HEK293 (cell line): ENCODE measurements around the gene RNH1.

Source experiments
- CTCF ChIA-PET: fragments of 350-600 bp; formaldehyde crosslinking; extraction: SDS; loops from one replicate; lab custom pipeline; 2021; ENCODE audit warnings: antibody characterized with exemption; lab: Yijun Ruan, JAX
- POLR2A ChIA-PET: fragments of 300-600 bp; formaldehyde crosslinking; extraction: SDS; loops from one replicate; lab custom pipeline; 2020; ENCODE audit warnings: antibody characterized with exemption, inconsistent platforms; lab: Yijun Ruan, JAX
- H3K27ac ChIP-seq: fragments of 200-500 bp; sonication (Bioruptor generic); 2 replicates; pipeline ENCODE4 v1.5.1; 2014; ENCODE audit warnings: low read depth, low read length, control low read depth, inconsistent platforms; ENCODE audit errors: extremely low read depth
- H3K36me3 ChIP-seq, 2 experiments: fragments of 200-500 bp in 1 of 2; sonication (Bioruptor generic) in 1 of 2; 1 replicate in 1 of 2; 2 replicates in 1 of 2; pipeline ENCODE4 v1.5.1; 2014 to 2017; ENCODE audit warnings: inconsistent platforms in 2 of 2, low read length in 2 of 2; ENCODE audit not compliant: control insufficient read depth in 2 of 2, insufficient read depth in 1 of 2
- H3K4me1 ChIP-seq: fragments of 200-500 bp; sonication (Bioruptor generic); 2 replicates; pipeline ENCODE4 v1.5.1; 2014; ENCODE audit warnings: mild to moderate bottlenecking, low read length, inconsistent platforms; ENCODE audit not compliant: control insufficient read depth, insufficient read depth
- H3K4me3 ChIP-seq: 2 replicates; pipeline ENCODE4 v1.5.1; 2011; ENCODE audit warnings: low read depth, mild to moderate bottlenecking, control low read depth, low read length, moderate library complexity
- H3K9me3 ChIP-seq: fragments of 200-500 bp; sonication (Bioruptor generic); 2 replicates; pipeline ENCODE4 v1.5.1; 2014; ENCODE audit warnings: low read depth, low read length, inconsistent platforms; ENCODE audit not compliant: control insufficient read depth, insufficient read depth
- EGR2 ChIP-seq: fragments of 450-650 bp; formaldehyde crosslinking; IDR thresholded peaks from 2 replicates; pipeline ENCODE4 v1.5.1; 2016; ENCODE audit warnings: low read depth, missing biosample characterization, missing genetic modification characterization
- HOXA7 ChIP-seq: sonication (generic); formaldehyde crosslinking; IDR thresholded peaks from 2 replicates; pipeline ENCODE4 v1.8.1; 2022; ENCODE audit warnings: missing genetic modification reagents, borderline replicate concordance
- SP2 ChIP-seq: fragments of 450-650 bp; formaldehyde crosslinking; IDR thresholded peaks from 2 replicates; pipeline ENCODE4 v1.5.1; 2016; ENCODE audit warnings: missing biosample characterization, missing genetic modification characterization
- ZFHX2 ChIP-seq: fragments of 450-650 bp; formaldehyde crosslinking; conservative IDR thresholded peaks from 2 replicates; pipeline ENCODE4 v1.5.1; 2016; ENCODE audit warnings: missing biosample characterization, missing genetic modification characterization
- ZFP69B ChIP-seq: fragments of 450-650 bp; formaldehyde crosslinking; IDR thresholded peaks from 2 replicates; pipeline ENCODE4 v1.5.1; 2016; ENCODE audit warnings: missing biosample characterization, missing genetic modification characterization
- ZNF311 ChIP-seq: fragments of 450-650 bp; formaldehyde crosslinking; IDR thresholded peaks from 2 replicates; pipeline ENCODE4 v1.5.1; 2017; ENCODE audit warnings: missing biosample characterization, missing genetic modification characterization, borderline replicate concordance
- ZNF747 ChIP-seq: fragments of 450-650 bp; formaldehyde crosslinking; IDR thresholded peaks from 2 replicates; pipeline ENCODE4 v1.5.1; 2016; ENCODE audit warnings: missing biosample characterization, missing genetic modification characterization
- TF ChIP-seq, protein P1 (sequence below): fragments of 450-650 bp; formaldehyde crosslinking; IDR thresholded peaks from 2 replicates; pipeline ENCODE4 v1.5.1; 2016; ENCODE audit warnings: missing biosample characterization, missing genetic modification characterization
- TF ChIP-seq, protein P2 (sequence below): fragments of 450-650 bp; formaldehyde crosslinking; IDR thresholded peaks from 2 replicates; pipeline ENCODE4 v1.5.1; 2016; ENCODE audit warnings: missing biosample characterization, missing genetic modification characterization
- TF ChIP-seq, protein P3 (sequence below): fragments of 450-650 bp; formaldehyde crosslinking; IDR thresholded peaks from 2 replicates; pipeline ENCODE4 v1.5.1; 2016; ENCODE audit warnings: missing biosample characterization, missing genetic modification characterization, borderline replicate concordance
- TF ChIP-seq, protein P4 (sequence below): fragments of 450-650 bp; formaldehyde crosslinking; IDR thresholded peaks from 2 replicates; pipeline ENCODE4 v1.5.1; 2016; ENCODE audit warnings: missing biosample characterization, missing genetic modification characterization

Gene RNH1

DNA sequence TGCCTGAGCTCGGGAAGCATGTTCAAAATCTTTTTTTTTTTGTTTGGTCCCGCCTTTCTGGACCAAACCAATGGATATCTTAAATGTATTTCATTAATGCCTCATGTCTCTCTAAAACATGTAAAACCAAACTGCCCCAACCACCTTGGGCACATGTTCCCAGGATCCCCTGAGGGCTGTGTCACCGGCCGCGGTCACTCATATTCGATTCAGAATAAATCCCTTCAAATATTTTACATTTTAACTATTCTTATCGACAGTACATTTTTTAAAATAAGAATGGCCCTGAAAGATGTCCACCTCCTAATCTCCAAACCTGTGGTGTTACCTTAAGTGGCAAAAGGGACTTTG is 2.1 kb downstream of the RNH1 start (continued):
- TF ChIP-seq, protein P1, sequence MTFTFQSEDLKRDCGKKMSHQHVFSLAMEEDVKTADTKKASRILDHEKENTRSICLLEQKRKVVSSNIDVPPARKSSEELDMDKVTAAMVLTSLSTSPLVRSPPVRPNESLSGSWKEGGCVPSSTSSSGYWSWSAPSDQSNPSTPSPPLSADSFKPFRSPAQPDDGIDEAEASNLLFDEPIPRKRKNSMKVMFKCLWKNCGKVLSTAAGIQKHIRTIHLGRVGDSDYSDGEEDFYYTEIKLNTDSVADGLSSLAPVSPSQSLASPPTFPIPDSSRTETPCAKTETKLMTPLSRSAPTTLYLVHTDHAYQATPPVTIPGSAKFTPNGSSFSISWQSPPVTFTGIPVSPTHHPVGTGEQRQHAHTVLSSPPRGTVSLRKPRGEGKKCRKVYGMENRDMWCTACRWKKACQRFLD (tag by site-specific recombination): no peak
- TF ChIP-seq HOXA7 (CRISPR knock-in tag) (no peak), ZNF311 (tag by site-specific recombination) (no peak)
- TF ChIP-seq, protein P2, sequence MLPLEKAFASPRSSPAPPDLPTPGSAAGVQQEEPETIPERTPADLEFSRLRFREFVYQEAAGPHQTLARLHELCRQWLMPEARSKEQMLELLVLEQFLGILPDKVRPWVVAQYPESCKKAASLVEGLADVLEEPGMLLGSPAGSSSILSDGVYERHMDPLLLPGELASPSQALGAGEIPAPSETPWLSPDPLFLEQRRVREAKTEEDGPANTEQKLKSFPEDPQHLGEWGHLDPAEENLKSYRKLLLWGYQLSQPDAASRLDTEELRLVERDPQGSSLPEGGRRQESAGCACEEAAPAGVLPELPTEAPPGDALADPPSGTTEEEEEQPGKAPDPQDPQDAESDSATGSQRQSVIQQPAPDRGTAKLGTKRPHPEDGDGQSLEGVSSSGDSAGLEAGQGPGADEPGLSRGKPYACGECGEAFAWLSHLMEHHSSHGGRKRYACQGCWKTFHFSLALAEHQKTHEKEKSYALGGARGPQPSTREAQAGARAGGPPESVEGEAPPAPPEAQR (tag by site-specific recombination): no peak

DNA sequence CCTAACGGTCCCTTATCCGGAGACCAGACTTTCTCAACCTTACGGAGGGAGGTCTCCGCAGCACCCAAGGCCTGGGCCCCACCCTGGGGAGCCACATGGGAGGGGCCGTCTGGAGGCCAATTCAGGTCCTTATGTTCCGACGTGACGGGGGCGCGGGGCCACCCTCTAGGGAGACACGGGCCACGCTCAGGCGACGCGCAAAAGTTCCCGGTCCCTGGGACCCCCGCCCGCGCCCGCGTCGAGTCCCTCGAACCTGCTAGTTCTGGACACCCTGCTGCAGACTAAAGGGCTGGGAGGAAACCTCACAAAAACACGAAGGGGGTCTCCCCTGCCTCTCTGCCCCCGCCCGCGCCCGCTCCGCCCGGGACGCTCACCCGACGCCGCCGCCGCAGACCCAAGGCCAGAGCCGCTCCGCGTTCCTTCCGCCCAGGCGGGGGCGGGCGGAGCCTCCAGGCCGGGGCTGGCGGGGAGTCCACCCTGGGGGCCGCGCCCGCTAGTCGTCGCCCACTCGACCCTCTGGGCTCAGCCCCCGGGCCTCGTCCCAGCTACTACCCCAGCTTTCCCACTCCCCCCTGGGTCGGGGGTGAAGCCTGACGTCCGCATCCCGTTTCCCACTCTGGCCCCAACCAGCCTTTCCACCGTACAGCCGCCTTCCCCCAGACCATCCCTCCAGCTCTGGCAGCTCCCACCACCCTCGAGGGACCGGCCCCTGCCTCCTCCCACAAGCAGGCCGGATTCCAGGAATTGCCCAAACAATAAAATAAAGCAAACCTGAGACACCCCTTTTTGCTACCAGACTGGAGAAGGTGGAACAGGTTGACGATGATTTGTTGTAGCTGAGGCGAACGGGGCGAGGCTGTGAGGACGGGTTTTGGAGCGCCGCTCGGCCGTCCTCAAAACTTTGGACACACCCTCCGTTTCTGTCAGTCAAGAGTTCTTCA is 2.7 kb downstream of the RNH1 start:
- CTCF ChIA-PET: interaction anchor here (1.2 kb wide), 1 partner anchor 14 kb away, joined by 4 read pairs; no protein-coding TSS in a partner anchor
- TF ChIP-seq ZNF747: no peak
- 0 out of 2 replicates have a peak, but pooled peaks have one; percentile 20 for TF ChIP-seq SP2 (tag by site-specific recombination)
- TF ChIP-seq, protein P3, sequence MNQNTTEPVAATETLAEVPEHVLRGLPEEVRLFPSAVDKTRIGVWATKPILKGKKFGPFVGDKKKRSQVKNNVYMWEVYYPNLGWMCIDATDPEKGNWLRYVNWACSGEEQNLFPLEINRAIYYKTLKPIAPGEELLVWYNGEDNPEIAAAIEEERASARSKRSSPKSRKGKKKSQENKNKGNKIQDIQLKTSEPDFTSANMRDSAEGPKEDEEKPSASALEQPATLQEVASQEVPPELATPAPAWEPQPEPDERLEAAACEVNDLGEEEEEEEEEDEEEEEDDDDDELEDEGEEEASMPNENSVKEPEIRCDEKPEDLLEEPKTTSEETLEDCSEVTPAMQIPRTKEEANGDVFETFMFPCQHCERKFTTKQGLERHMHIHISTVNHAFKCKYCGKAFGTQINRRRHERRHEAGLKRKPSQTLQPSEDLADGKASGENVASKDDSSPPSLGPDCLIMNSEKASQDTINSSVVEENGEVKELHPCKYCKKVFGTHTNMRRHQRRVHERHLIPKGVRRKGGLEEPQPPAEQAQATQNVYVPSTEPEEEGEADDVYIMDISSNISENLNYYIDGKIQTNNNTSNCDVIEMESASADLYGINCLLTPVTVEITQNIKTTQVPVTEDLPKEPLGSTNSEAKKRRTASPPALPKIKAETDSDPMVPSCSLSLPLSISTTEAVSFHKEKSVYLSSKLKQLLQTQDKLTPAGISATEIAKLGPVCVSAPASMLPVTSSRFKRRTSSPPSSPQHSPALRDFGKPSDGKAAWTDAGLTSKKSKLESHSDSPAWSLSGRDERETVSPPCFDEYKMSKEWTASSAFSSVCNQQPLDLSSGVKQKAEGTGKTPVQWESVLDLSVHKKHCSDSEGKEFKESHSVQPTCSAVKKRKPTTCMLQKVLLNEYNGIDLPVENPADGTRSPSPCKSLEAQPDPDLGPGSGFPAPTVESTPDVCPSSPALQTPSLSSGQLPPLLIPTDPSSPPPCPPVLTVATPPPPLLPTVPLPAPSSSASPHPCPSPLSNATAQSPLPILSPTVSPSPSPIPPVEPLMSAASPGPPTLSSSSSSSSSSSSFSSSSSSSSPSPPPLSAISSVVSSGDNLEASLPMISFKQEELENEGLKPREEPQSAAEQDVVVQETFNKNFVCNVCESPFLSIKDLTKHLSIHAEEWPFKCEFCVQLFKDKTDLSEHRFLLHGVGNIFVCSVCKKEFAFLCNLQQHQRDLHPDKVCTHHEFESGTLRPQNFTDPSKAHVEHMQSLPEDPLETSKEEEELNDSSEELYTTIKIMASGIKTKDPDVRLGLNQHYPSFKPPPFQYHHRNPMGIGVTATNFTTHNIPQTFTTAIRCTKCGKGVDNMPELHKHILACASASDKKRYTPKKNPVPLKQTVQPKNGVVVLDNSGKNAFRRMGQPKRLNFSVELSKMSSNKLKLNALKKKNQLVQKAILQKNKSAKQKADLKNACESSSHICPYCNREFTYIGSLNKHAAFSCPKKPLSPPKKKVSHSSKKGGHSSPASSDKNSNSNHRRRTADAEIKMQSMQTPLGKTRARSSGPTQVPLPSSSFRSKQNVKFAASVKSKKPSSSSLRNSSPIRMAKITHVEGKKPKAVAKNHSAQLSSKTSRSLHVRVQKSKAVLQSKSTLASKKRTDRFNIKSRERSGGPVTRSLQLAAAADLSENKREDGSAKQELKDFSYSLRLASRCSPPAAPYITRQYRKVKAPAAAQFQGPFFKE (tag by site-specific recombination): no peak
- TF ChIP-seq EGR2 (tag by site-specific recombination): 0 out of 2 replicates have a peak, but pooled peaks have one; percentile 7
- peak; percentile 47; the same call in 1 of the 2 replicates for TF ChIP-seq ZFHX2
- H3K36me3 ChIP-seq: peaks cover 0 to 39% of the 10 kb centered on the region in 2 experiments; a peak in 1 of 3 replicates
- H3K27ac ChIP-seq: no peak overlapping the region
- POLR2A ChIA-PET: no interaction called here
- H3K4me3 ChIP-seq: no peak overlapping the region
- no peaks in the 10 kb centered on the region for H3K4me1 ChIP-seq
- no peaks in the 10 kb centered on the region for H3K9me3 ChIP-seq

DNA sequence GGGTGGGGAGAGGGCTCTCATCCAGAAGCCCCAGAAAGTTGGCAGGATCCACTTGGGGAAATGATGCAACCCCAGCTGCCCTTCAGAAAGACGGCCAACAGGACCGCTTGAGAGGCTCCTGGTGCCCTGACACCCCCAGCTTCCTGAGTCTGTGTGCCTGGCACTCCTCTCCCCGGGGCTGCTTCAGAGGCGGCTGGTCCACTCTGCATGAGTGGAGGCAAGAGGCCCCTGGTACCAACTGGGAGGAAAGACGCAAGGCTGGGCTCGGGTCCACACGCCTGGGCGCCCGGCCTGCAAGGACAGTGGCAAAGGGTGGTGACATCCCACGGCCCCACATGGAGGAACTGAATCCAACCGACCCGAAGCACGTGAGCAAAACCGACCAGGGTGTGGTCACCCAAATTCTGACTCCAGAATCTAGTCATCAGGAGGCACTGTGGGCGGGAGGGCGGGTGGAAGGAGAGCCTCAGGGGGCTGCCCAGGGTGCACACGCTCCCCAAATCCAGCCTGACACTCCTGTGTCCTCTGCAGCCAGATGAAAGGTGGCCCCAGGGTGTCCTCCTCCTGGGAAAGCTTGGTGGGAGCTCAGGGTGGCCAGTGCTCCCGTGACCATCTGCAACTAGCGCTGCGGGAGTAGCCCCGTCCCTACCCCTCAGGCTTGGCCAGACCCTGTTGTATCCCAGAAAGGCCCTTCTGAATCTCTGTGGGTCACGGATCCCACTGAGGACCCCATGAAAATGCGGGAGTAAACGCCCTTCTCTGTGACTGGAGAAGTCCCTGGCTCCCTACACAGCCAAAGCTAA is 3.7 kb downstream of the RNH1 start:
- CTCF ChIA-PET: no interaction called here
- no peak overlapping the region for H3K4me3 ChIP-seq
- POLR2A ChIA-PET: interaction anchor here (1.0 kb wide), 1 partner anchor 101 kb away, joined by 6 read pairs; no protein-coding TSS in a partner anchor
- no peak overlapping the region for H3K27ac ChIP-seq
- no peaks in the 10 kb centered on the region for H3K4me1 ChIP-seq
- TF ChIP-seq ZFP69B (tag by site-specific recombination): no peak
- TF ChIP-seq, protein P4, sequence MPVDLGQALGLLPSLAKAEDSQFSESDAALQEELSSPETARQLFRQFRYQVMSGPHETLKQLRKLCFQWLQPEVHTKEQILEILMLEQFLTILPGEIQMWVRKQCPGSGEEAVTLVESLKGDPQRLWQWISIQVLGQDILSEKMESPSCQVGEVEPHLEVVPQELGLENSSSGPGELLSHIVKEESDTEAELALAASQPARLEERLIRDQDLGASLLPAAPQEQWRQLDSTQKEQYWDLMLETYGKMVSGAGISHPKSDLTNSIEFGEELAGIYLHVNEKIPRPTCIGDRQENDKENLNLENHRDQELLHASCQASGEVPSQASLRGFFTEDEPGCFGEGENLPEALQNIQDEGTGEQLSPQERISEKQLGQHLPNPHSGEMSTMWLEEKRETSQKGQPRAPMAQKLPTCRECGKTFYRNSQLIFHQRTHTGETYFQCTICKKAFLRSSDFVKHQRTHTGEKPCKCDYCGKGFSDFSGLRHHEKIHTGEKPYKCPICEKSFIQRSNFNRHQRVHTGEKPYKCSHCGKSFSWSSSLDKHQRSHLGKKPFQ (tag by site-specific recombination): no peak
- H3K9me3 ChIP-seq: no peaks in the 10 kb centered on the region
- peaks cover 0 to 44% of the 10 kb centered on the region in 2 experiments; a peak in 1 of 3 replicates for H3K36me3 ChIP-seq
